Loucy (cell line): Measurements from ENCODE around the gene GNAZ.

Source experiments
- CTCF ChIP-seq: fragments of 200-600 bp; sonication (generic); conservative IDR thresholded peaks from 2 replicates; pipeline ENCODE4 v1.5.1; 2014; ENCODE audit warnings: mild to moderate bottlenecking, antibody characterized with exemption, low read length
- EZH2phosphoT487 ChIP-seq: fragments of 200-600 bp; IDR thresholded peaks from 2 replicates; pipeline ENCODE4 v1.6.1; 2018; ENCODE audit warnings: antibody characterized with exemption, mild to moderate bottlenecking, moderate library complexity, borderline replicate concordance

GRCh38 chr22:23123804-23124254 lies 53.5 kb downstream of the GNAZ start:
- TF ChIP-seq CTCF: no peak
- TF ChIP-seq EZH2phosphoT487: no peak
